ENCODE data around the gene CBX4. TPM values are rescaled to one million over a fixed set of nuclear protein-coding genes. Genes with fewer than 3 reads are reported as not detected.
"Not testable (repeated sequence)": the region's sequence is repeated elsewhere in the genome, so short reads cannot be mapped to it uniquely, and the experiment has no call there.

CBX4 gene
- total and polyA plus RNA-seq, 2 of the 4 experiments (the other 2 are of a cell fraction): 3.2 to 9.4 TPM

GRCh38 chr17:79853168-79853567 is 13.9 kb upstream of the CBX4 start:
- H3K9me3 ChIP-seq (ENCODE audit: control insufficient read depth, insufficient read depth, low read length); dilution Hi-C loops (cut with HindIII; ENCODE audit: low sequenced_read_pairs, unreplicated experiment); H3K4ac ChIP-seq (ENCODE audit: low read depth, low read length); H3K9me1 ChIP-seq (ENCODE audit: insufficient read depth, low read length); H3K4me3 ChIP-seq (ENCODE audit: insufficient read depth, low read depth, low read length); H2AK5ac ChIP-seq (ENCODE audit: low read depth, low read length); H3K14ac ChIP-seq (replicated peaks; ENCODE audit: low read depth, low read length); H2BK5ac ChIP-seq (ENCODE audit: low read depth, low read length, poor library complexity, severe bottlenecking); H3K18ac ChIP-seq (ENCODE audit: low read depth, low read length); H4K20me1 ChIP-seq (ENCODE audit: insufficient read depth, low read length); POLR2A ChIA-PET (ENCODE audit: unreplicated experiment); BruUV-seq (replicated peaks); in situ Hi-C loops (cut with MboI; ENCODE audit: low sequenced_read_pairs); H3K79me1 ChIP-seq (ENCODE audit: low read depth in 1 of 2, low read length in 2 of 2); H2BK120ac ChIP-seq (ENCODE audit: low read depth, low read length); DNase-seq; CTCF ChIA-PET; H3K23ac ChIP-seq (ENCODE audit: low read depth, low read length); H2AK9ac ChIP-seq (replicated peaks; ENCODE audit: low read depth, low read length, poor library complexity); H2AFZ ChIP-seq (replicated peaks; ENCODE audit: low read length, poor library complexity); H2BK20ac ChIP-seq (ENCODE audit: low read depth, low read length); H3K27ac ChIP-seq (ENCODE audit: insufficient read depth, low read length); H4K5ac ChIP-seq (ENCODE audit: low read depth, low read length); H3K36me3 ChIP-seq (ENCODE audit: control insufficient read depth, insufficient read depth, low read length); H4K91ac ChIP-seq (ENCODE audit: insufficient read depth, low read depth, low read length); ATAC-seq (ENCODE audit: low read depth); H3K4me1 ChIP-seq (ENCODE audit: control insufficient read depth, insufficient read depth, low read length); H2BK15ac ChIP-seq (ENCODE audit: low read depth, low read length); H3K56ac ChIP-seq (ENCODE audit: extremely low read depth, insufficient read depth, low read length): not testable (repeated sequence)
- peaks cover 12% of the 10 kb centered on the region; the same call in 1 of the 2 replicates for H3K27me3 ChIP-seq (ENCODE audit: control insufficient read depth, insufficient read depth, low read length)
- H4K8ac ChIP-seq (ENCODE audit: low read depth in 2 of 2, low read length in 2 of 2): peak overlapping the region; percentile 51 to 88; a peak in 3 of 4 replicates
- intact Hi-C loops (cut with micrococcal nuclease): loop anchor here (10.0 kb wide), 1 partner anchor 52 kb away; no protein-coding TSS in a partner anchor
- peak overlapping the region; percentile 43; the same call in 1 of the 2 replicates for H3K9ac ChIP-seq (ENCODE audit: low read depth, low read length)
- WGBS, 2 experiments (ENCODE audit: extremely low coverage in 2 of 2, insufficient read length in 1 of 2): no CpG with 5 or more reads among the region's 10 CpGs
- peak overlapping the region; percentile 100; the same call in 1 of the 2 replicates for H3K4me2 ChIP-seq (ENCODE audit: low read depth, low read length)

All from IMR-90 (cell line).